Fibroblast of the conjunctiva (primary cell): ENCODE measurements around the gene GPD2.

ENCODE experiments used
- DNase-seq: peaks from one replicate; pipeline ENCODE4 v3.0.0-alpha.2; 2010; ENCODE audit warnings: low read depth

Gene GPD2

DNA sequence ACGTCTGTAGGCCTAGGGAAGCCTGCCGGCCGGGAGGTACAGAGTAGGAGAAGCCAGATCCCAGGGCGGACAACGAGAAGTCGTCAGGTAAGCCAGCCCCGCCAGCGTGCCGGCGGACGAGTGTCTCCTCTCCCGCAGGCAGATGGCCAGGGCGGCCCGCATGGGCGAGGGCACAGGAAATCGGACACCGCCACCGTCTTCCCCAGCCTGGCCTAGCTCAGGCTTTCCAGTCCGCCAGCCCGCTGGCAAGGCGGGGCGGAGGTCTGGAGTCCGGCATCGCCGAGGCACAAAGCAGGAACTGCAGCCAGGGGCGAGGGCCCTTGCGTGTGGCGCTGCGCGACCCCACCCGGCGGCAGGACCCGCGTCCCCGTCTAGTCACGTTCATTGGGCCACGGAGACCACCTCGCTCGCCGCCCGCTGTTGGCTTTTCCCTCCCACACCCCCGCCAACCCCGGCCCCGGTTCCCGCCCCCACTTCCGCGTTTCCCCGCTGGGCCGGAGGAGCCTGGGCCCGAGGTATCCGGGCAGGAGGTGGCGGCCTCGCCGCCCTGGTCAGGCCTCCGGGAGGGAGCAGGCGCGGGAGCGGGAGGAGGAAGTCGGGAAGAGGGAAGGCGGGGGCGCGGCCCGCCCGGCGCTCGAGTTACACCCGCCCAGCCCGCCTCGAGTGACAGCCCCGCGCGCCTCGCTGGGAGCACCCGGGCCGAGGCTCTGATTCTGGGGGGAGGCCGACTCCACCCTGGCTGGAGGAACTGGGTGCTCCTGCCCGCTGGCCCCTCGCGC lies at the start of gene GPD2:
Gene GPD2 (plus strand): TSS at position 662 of the 779 bp plus-strand sequence. CDS start 39,727 bp downstream, outside the sequence.
- peak; percentile 67 for DNase-seq

DNA sequence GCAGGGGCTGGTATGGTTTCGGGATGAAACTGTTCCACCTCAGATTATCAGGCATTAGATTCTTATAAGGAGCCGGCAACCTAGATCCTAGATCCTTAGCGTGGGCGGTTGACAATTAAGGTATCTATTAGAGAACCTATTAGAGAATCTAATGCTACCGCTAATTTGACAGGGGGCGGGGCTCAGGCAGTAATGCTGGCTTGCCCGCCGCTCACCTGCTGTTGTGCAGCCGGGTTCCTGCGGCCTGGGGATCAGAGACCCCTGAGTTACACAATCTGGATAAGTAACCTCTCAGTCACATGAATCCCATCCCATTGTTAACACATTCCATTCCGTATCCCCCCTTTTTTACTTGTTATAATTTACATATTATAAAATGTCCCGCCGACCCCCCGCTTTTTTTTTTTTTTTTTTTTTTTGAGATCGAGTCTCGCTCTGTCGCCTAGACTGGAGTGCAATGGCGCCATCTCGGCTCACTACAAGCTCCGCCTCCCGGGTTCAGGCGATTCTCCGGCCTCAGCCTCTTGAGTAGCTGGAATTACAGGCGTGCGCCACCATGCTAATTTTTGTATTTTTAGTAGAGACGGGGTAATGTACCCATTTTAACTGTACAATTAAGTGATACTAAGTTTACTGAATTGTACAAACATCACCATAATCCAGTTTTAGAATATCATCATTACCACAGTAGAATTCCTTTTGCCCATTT lies 42.0 kb upstream of the GPD2 start:
- DNase-seq, result no peak

DNA sequence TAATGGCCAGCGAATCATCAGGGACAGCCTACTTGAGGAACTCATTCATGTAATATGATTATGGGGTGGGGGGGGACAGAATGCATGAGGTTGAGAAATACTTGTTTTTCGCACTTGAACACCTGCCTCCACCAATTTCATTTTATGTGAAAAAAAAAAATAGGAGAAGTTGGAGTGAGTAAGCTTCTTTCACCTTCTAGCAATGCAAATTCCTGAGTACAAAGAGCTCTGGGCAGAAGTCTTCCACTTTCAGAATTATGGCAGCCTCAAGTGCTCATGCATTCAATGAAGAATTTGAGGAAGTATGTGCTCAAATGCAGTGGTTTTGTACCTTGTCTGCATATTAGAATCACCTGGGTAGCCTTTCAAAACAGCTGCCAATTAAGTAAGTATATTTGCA lies 40.1 kb upstream of the GPD2 start:
- no peak for DNase-seq

DNA sequence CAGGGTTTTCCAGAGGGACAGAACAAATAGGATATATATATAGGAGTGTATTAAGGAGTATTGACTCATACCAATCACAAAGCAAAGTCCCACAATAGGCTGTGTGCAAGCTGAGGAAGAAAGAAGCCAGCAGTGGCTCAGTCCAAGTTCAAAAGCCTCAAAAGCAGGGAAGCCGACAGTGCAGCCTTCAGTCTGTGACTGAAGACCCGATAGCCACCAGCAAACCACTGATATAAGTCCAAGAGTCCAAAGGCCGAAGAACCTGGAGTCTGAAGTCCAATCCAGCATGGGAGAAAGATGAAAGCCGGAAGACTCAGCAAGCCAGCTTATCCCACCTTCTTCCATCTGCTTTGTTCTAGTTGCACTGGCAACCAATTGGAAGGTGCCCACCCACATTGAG lies 39.0 kb upstream of the GPD2 start:
- DNase-seq, result no peak

DNA sequence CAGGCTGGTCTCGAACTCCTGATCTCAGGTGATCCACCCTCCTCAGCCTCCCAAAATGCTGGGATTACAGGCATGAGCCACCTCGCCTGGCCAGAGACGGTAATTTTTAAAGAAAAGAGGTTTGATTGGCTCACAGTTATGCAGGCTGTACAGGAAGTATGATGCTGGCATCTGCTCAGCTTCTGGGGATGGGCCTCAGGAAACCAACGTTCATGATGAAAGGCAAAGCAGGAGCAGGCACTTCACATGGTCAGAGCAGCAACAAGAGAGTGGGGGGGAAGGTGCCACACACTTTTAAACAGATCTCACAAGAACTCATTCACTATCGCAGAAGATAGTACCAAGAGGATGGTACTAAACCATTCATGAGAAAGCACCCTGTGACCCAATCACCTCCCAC lies 38.0 kb upstream of the GPD2 start:
- DNase-seq, result no peak

DNA sequence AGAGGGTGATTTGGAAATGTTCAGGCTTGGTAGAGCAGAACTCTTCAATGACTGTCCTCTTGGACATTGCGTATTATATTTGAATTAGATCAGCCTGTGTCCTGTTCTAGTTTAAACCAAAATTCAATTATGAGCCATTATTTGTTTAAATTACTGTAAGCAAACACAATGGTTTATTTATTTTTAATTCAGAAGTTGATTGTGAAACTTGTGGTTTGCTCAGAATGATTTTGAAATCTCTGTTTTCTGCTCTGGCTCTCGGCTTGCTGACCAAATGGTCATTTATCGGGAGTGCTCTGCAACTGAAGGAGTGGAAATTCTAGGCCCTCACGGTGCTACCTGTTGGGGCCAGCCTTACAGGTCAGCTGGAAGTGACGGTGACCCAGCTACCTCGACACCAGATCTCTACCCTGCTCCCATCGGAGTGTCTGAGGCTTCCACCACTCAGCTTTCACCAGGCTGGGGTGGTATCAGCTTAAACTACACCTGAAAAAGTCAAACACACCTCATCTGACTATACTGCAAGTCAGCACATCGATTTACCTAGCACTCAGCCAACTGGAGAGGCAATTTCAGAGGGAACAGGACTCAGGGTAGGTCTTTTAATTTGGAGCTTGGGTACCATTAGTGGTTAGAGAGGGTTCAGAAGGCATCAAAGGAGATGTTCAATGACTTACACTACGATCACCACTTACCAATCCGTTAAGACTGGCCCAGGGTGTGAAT lies 36.8 kb upstream of the GPD2 start:
- DNase-seq, result peak; percentile 23

DNA sequence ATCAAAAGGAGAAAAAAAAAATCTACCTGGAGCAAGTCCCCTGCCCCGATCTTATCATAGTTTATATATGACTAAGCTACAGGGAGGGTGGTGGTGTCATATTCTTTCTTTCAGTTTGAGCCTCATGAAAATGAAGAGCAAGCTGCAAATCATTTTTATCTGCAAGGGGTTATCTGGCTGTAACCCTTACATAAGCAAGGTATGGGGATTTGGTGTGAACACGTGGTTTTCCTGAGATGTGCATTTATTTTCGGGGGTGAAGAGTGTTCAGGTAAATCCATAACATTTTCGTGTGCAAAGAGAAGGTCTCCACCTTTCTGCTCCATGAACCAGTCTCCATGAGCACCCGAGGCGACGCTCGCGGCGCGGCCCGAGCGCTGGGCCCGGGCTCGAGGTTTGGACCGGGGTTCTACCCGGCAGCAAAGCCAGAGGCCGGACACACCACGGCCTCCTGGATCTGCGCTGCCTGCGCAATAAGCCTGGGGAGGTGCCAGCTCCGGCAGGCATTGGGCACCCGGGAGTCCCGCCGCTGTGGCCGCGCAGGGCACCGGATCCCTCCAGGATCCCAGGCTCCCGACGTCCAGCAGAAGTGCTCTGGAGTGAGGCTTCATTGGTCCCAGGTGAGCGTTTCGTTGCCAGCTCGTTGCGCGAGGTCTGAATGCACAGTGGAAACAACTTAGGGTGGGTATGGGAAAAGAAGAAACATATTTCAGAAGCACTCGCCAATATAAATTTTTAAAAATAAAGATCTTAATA lies 36.1 kb upstream of the GPD2 start:
- peak; percentile 73 for DNase-seq

DNA sequence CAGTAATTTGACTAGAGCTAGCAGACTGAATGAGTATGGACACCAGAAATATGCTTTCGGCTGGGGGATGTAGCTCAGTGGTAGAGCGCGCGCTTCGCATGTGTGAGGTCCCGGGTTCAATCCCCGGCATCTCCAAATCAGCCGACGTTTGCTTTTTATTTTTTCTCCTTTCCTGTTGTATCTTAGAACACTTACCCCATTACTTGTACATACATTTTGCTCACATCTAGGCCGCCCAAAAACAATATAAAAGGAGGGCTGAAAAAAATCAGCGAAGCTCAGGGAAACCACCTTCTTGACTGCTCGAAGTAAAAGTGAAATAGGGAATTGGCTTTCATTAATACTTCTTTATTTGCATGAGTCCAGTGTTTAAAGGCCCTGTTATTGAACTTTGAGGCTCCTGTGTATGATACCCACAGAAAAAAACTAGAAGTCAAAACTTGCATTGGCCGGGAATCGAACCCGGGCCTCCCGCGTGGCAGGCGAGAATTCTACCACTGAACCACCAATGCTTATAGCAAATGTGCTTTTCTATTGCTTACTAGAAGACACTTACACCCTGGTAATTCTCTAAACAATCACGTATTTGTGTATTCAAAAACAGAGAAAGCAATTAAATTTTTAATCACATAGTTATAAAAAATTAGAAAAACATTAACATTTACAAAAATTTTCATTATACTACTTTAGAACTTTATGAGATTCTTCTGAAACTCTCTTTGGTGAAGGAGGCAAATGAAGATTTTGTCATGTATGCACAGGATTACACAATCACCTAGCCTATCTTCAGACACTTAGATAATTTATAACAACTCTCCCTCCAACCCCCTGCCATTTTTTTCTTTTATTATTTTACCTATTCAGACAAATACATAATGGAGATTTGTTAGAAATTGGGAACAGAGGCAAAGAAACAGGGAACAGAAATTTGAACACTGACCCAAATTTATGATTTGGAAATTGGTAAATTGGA lies 35.2 kb upstream of the GPD2 start:
- DNase-seq, result peak; percentile 74

DNA sequence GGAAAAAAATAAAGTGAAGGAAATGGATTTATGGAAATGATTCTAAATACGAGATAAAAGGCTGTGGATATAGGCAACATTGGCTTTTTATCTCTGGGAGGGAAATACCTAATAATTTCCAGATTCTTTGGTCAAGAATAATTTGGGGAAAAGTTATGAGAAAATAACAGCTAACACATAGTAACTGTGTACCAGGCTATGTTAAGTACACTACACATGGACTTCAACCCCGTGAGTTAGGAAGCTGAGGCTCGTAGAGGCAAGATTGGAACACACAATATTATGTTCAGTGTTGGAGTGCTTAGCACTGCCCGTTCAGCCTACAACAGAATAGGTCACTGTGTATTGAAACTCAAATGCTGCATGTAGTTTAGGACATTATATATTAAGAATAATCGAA lies 34.3 kb upstream of the GPD2 start:
- no peak for DNase-seq

DNA sequence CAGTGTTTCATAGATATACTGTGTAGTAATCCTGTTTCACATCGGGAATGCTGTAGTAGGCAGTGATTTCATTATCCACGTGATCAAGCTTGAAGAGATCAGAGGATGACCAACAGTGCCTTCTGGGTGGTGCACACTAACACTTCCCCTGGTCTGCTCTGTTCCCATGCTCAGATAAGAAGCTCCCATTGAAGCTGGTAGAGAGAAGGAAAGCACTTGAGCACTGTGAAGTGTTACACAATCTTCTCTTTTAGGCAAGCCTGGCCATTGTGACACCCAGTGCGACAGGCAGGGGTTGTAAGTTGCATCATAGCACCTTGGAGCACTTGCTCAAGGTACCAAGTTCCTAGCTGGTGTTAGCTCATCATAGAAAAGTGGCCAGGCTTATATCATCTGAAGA lies 30.6 kb upstream of the GPD2 start:
- no peak for DNase-seq

DNA sequence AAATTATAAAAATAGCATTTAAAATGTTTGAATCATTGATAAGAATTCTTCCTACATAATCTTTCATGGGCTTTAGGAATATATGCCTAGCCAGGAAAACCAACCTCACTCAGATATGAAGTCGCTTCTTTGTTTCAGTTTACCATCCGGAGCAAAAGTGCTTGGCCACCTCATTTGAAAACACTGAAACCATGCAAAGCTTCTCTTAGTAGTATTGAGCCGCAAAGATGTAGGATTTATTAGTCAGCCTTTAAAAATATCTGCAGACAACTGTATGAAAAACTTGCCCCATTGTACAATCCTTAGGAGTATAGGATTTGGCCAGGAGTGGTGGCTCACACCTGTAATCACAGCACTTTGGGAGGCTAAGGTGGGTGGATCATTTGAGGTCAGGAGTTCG lies 24.3 kb upstream of the GPD2 start:
- no peak for DNase-seq

DNA sequence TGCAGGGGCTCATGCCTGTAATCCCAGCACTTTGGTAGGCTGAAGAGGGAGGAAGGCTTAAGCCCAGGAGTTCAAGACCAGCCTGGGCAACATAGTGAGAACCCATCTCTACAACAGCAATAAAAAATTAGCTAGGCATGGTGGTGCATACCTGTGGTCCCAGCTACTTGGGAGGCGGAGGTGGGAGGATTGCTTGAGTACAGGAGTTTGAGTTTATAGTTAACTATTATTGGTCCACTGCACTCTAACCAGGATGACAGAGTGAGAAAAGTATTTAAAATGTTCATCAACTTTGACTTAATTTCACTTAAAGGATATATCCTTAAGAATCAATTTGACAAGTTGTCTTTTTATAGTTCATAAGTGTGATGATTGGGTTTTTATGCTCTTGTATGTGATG lies 14.3 kb upstream of the GPD2 start:
- DNase-seq, result no peak

DNA sequence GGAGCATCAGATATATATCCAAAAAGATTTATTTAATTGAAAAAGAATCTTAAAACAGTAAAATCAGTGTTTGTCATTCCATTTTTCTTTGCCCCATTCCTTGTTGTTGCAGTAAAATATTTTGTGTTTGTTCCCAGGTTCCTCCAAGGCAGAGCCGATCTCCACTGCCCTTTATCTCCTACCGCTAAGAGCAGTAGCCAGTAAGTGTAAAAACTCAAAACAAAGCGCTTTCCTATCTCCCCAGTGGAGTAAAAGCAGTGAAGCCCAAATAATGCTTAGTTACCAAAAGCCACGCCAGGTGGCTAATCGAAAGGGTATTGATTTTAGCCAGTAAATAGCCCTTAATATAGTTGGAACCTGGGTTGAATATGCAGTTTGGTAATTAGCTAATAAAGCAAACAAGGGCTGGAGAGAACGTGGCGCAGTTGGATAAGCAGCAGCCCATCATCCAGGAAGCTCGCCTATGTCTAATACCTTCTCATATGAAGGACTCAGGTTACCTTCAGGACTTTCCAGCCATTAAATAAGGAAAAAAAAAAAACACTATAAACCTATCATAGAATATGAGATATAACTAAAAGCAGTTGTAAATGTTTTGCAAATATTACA lies 12.4 kb upstream of the GPD2 start:
- no peak for DNase-seq

DNA sequence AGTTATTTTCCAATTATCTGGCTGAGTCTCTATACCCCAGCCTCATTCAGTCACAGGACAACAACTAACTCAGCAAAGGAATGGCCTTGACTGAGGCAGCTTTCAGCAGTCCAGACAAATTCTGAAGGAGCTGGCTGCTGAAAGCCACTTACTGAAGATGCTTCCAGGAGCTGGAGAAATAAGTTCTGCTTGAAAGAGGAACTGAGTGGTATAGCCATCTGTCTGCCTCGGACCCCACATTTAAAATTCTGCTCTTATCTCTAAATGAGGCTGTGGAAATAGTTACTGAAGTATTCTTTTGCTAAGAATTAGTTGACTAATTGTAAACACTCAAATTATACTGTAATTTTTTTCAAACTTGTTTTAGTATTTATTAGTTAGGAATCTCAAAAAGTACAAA lies 9.1 kb upstream of the GPD2 start:
- DNase-seq, result no peak

DNA sequence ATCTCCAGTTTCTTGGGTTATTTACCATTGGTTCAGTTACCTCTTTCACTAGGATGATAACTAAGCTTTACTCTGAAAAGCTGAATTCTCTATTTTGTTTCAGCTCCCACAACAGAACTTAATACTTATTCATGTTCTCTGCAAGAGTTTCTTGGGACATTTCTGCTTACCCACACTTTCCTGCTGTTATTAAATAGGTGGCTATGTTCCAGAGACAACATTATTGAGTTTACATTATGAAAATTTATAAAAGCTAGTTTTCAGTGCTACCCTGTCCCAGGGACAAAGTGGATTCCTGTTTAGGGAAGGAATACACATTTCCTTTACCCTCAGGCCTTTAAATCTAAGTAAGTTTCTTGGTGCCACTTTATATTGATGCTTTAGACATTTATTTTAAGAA lies 7.0 kb upstream of the GPD2 start:
- no peak for DNase-seq

DNA sequence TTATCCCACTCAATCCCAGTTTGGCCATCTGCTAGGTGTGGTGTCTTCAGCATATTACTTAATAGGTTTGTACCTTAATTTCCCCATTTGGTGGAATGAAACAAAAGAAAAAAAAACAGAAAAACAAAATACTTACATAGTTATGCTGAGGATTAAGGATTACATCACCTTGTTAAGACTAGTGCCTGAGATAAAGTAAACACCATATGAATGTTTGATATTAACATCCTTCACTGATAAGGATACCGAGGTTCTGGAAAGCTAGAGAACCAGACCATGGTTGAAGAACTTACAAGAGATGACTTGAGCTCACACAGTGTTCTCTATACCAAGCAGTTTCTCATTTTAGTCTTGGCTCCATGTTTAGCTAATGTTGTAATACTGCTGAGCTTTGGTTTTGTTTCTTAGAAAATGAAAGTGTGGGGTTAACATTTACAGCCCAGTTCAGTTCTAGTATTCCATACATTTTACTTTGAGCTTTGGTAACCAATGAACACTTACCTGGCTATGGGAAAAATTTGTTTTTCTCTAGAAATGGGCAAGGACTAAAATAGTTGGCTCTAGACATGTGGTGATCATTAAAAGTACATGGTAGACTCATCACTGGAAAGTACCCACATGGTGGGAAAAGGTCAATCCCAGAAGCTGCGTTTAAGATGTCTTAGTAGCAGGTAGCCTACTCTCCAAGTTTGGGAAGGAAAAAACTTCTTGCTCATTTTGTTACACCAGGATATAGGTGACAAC lies 5.8 kb upstream of the GPD2 start:
- no peak for DNase-seq

DNA sequence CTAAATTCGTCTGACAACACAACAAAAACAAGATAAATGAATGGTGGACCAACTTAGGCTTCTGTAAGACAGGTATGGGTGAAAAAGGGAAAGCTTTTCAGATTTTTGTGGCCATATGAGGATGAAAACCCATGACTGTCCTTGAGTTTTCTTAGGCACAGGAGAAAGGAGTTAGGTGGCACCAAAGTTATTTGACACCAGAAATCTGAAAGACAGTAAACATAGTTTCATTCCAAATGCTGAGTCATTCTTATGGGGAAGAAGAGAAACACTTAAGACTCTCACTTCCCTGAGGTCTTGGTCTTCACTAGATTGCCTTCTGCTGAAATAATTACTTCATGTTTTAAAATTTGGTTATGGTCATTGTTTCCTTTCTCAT lies 5.2 kb upstream of the GPD2 start:
- DNase-seq, result no peak

DNA sequence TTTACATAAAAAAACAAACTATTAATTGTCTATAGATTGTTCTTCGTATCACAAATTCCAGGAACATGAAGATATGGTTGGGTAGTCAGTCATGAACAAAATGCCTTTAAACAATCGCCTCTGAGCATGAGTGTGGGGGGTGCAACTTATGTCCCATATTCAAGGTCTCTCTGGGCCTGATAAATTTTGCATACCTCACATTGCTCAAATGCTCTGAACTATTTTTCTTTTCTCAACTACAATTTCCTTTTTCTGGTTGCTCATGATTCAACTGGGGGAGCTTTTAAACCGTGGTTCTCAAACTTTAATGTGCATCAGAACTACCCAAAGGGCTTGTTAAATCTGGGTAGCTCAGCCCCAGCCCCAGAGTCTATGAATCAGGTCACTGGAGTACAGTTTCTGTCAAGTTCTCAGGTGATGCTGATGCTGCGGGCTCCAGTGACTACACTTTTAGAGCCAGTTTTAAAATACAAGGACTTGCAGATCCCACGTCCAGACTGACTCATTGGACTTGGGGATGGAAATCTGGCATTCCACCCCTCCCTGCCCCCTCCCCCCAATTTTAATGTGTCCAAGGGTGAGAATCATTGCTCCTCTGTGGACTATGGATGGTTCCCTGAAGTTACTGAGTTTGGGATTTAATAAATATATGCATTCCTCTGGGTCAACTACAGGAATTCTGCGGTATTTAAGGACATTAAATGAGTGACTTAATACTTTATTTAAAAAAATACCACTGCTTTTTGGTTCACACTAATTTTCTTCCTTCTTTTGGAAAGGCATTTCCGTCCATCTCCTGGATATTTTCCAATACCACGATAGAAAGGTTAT lies 1.5 kb upstream of the GPD2 start:
- DNase-seq, result no peak

DNA sequence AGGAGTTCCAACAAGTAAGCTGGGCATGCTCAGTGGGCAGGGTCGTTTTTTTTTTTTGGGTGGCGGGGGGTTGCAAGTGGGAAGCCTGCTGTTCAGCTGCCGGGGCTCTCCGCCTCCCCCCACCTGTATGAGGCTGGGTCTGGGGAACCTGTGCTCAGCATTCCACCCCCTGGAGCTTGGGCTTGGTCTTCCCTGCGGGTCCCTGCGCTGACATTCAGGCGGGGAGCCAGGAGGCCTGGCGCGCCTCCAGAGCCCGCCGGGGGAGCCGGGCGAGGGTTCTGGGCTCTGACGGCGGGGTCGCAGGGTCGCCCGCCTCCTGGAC lies 822 bp upstream of the GPD2 start:
- DNase-seq, result no peak
